SK-N-SH treated with all-trans-retinoic acid at 6 μM for 48 hours (cell line): ENCODE results near the gene RASA1.
"Not testable (repeated sequence)": the region's sequence is repeated elsewhere in the genome, so short reads cannot be mapped to it uniquely, and the experiment has no call there.

ENCODE experiments used
- ATAC-seq: fragments of 200-7000 bp; cut with Tn5 transposase; 3 replicates; pipeline ENCODE4 v1.9.1; 2020; ENCODE audit warnings: mild to moderate bottlenecking, moderate library complexity
- ARNTL ChIP-seq: fragments of 450-650 bp; formaldehyde crosslinking; IDR thresholded peaks from 2 replicates; pipeline ENCODE4 v1.5.0; 2020; ENCODE audit warnings: low read depth, mild to moderate bottlenecking, moderate library complexity, borderline replicate concordance
- CREB5 ChIP-seq: fragments of 250-450 bp; sonication (Bioruptor Pico); IDR thresholded peaks from 2 replicates; pipeline ENCODE4 v1.5.1; 2020; ENCODE audit warnings: low read depth, mild to moderate bottlenecking, moderate library complexity
- CSDC2 ChIP-seq: fragments of 250-450 bp; sonication (Bioruptor Pico); IDR thresholded peaks from 2 replicates; pipeline ENCODE4 v1.5.0; 2020; ENCODE audit warnings: mild to moderate bottlenecking, moderate library complexity
- CSRNP3 ChIP-seq: fragments of 250-450 bp; sonication (Bioruptor Pico); IDR thresholded peaks from 2 replicates; pipeline ENCODE4 v1.5.1; 2021; ENCODE audit warnings: mild to moderate bottlenecking, moderate library complexity
- ESRRG ChIP-seq: fragments of 250-450 bp; sonication (Bioruptor Pico); IDR thresholded peaks from 2 replicates; pipeline ENCODE4 v1.6.1; 2021; ENCODE audit warnings: mild to moderate bottlenecking
- GLIS3 ChIP-seq: fragments of 250-450 bp; sonication (Bioruptor Pico); IDR thresholded peaks from 2 replicates; pipeline ENCODE4 v1.5.0; 2020; ENCODE audit warnings: mild to moderate bottlenecking, moderate library complexity
- ISL1 ChIP-seq: fragments of 250-450 bp; sonication (Bioruptor Pico); IDR thresholded peaks from 2 replicates; pipeline ENCODE4 v2.1.2; 2022; ENCODE audit warnings: mild to moderate bottlenecking, moderate library complexity
- OSR1 ChIP-seq: fragments of 250-450 bp; sonication (Bioruptor Pico); IDR thresholded peaks from 2 replicates; pipeline ENCODE4 v1.8.0; 2022; ENCODE audit warnings: moderate library complexity, mild to moderate bottlenecking, inconsistent platforms
- PATZ1 ChIP-seq: fragments of 250-450 bp; sonication (Bioruptor Pico); IDR thresholded peaks from 2 replicates; pipeline ENCODE4 v1.8.0; 2020; ENCODE audit warnings: mild to moderate bottlenecking, moderate library complexity, borderline replicate concordance
- POU6F1 ChIP-seq: fragments of 250-450 bp; sonication (Bioruptor Pico); IDR thresholded peaks from 2 replicates; pipeline ENCODE4 v1.8.0; 2021; ENCODE audit warnings: low read depth, mild to moderate bottlenecking, moderate library complexity, borderline replicate concordance
- PPARA ChIP-seq: fragments of 250-450 bp; sonication (Bioruptor Pico); IDR thresholded peaks from 2 replicates; pipeline ENCODE4 v1.5.0; 2020; ENCODE audit warnings: mild to moderate bottlenecking, borderline replicate concordance
- RARB ChIP-seq: fragments of 250-450 bp; sonication (Bioruptor Pico); IDR thresholded peaks from 2 replicates; pipeline ENCODE4 v1.8.0; 2021; ENCODE audit warnings: mild to moderate bottlenecking, moderate library complexity
- SNAI2 ChIP-seq: fragments of 250-450 bp; sonication (Bioruptor Pico); IDR thresholded peaks from 2 replicates; pipeline ENCODE4 v1.5.0; 2020; ENCODE audit warnings: mild to moderate bottlenecking, moderate library complexity
- ZC3H10 ChIP-seq: fragments of 250-450 bp; sonication (Bioruptor Pico); IDR thresholded peaks from 2 replicates; pipeline ENCODE4 v1.5.1; 2021; ENCODE audit warnings: mild to moderate bottlenecking, moderate library complexity
- ZFP3 ChIP-seq: fragments of 250-450 bp; sonication (Bioruptor Pico); IDR thresholded peaks from 2 replicates; pipeline ENCODE4 v1.5.0; 2020; ENCODE audit warnings: mild to moderate bottlenecking, moderate library complexity
- ZNF565 ChIP-seq: fragments of 450-650 bp; formaldehyde crosslinking; conservative IDR thresholded peaks from 2 replicates; pipeline ENCODE4 v1.5.0; 2020; ENCODE audit warnings: low read depth, mild to moderate bottlenecking, moderate library complexity
- ZNF8 ChIP-seq: fragments of 450-650 bp; formaldehyde crosslinking; IDR thresholded peaks from 2 replicates; pipeline ENCODE4 v1.5.0; 2020; ENCODE audit warnings: mild to moderate bottlenecking, moderate library complexity

RASA1 gene

GRCh38 chr5:87282269-87282668, 14.6 kb downstream of the RASA1 start:
- ATAC-seq = no peak
- no peak for TF ChIP-seq OSR1
- TF ChIP-seq POU6F1 (CRISPR knock-in tag) = no peak
- no peak for TF ChIP-seq PATZ1 (CRISPR knock-in tag)
- TF ChIP-seq RARB (CRISPR knock-in tag) = no peak
- no peak for TF ChIP-seq ESRRG (CRISPR knock-in tag)

- not testable (repeated sequence) for ATAC-seq
Measured at GRCh38 chr5:87287266-87287665, 19.6 kb downstream of the RASA1 start.

- ATAC-seq = no peak
Measured at GRCh38 chr5:87298692-87299362, 31.1 kb downstream of the RASA1 start.

GRCh38 chr5:87300176-87300575, 32.5 kb downstream of the RASA1 start:
- no peak for TF ChIP-seq CREB5 (CRISPR knock-in tag)
- ATAC-seq = no peak

More at GRCh38 chr5:87298692-87299362, 31.1 kb downstream of the RASA1 start:
- TF ChIP-seq ARNTL = no peak
- no peak for TF ChIP-seq OSR1
- TF ChIP-seq ZNF8 (CRISPR knock-in tag) = no peak
- TF ChIP-seq ZC3H10 (CRISPR knock-in tag) = no peak
- no peak for TF ChIP-seq CSDC2 (CRISPR knock-in tag)
- no peak for TF ChIP-seq ZFP3 (CRISPR knock-in tag)
- TF ChIP-seq GLIS3 (CRISPR knock-in tag) = no peak
- TF ChIP-seq ESRRG (CRISPR knock-in tag) = no peak
- TF ChIP-seq PATZ1 (CRISPR knock-in tag) = no peak
- no peak for TF ChIP-seq CREB5 (CRISPR knock-in tag)
- no peak for TF ChIP-seq POU6F1 (CRISPR knock-in tag)
- TF ChIP-seq RARB (CRISPR knock-in tag) = no peak

- TF ChIP-seq ISL1 = peak; percentile 22; the same call in 1 of the 2 replicates
- no peak for TF ChIP-seq ARNTL
- ATAC-seq = peak; percentile 98
Measured at GRCh38 chr5:87300744-87301143, 33.1 kb downstream of the RASA1 start.

- TF ChIP-seq CSRNP3 (no peak), CSDC2 (CRISPR knock-in tag) (no peak), OSR1 (no peak), ZFP3 (CRISPR knock-in tag) (no peak), SNAI2 (CRISPR knock-in tag) (no peak), ZNF565 (CRISPR knock-in tag) (no peak), PPARA (CRISPR knock-in tag) (no peak), ZC3H10 (CRISPR knock-in tag) (no peak), ISL1 (no peak), ESRRG (CRISPR knock-in tag) (no peak)
- ATAC-seq = no peak
Measured at GRCh38 chr5:87302061-87302460, 34.4 kb downstream of the RASA1 start.
